ENCODE results near the gene CNPY1. TPM values are rescaled to one million over a fixed set of nuclear protein-coding genes. Genes with fewer than 3 reads are reported as not detected.

The CNPY1 gene
- total RNA-seq, 1 experiment from 2014 or later = not detected

- Histone ChIP-seq H4K20me1 (ENCODE audit: control insufficient read depth, insufficient read depth, insufficient read length) (no peaks in the 10 kb centered on the region), H3K9me3 (ENCODE audit: control insufficient read depth, low read depth, low read length) (no peaks in the 10 kb centered on the region), H3T11ph (ENCODE audit: low read length) (no peak overlapping the region), H3K27me3 (ENCODE audit: insufficient read depth, low read length) (peaks cover 4% of the 10 kb centered on the region; the same call in 1 of the 2 replicates), H3K4me2 (ENCODE audit: insufficient read depth, insufficient read length, low read length) (no peak overlapping the region), H3K23ac (ENCODE audit: insufficient read length, low read depth, low read length) (no peak overlapping the region), H4K91ac (ENCODE audit: insufficient read length, low read depth, low read length) (no peak overlapping the region), H3K79me2 (ENCODE audit: insufficient read depth, low read length) (no peaks in the 10 kb centered on the region), H3K14ac (ENCODE audit: insufficient read depth, low read length) (no peak overlapping the region), H2AK5ac (ENCODE audit: insufficient read length, low read length) (no peak overlapping the region), H3K27ac (ENCODE audit: insufficient read length, low read depth, low read length) (no peak overlapping the region), H3K56ac (ENCODE audit: insufficient read length, low read depth, low read length) (no peak overlapping the region), H2BK120ac (ENCODE audit: low read depth, low read length, poor library complexity, severe bottlenecking) (no peak overlapping the region), H2AFZ (ENCODE audit: low read length) (no peak overlapping the region), H2BK5ac (ENCODE audit: insufficient read length, low read length) (no peak overlapping the region), H3K4me1 (ENCODE audit: insufficient read depth, low read length) (no peaks in the 10 kb centered on the region), H4K8ac (replicated peaks; ENCODE audit: insufficient read length, low read depth, low read length) (no peak overlapping the region), H2BK12ac (ENCODE audit: insufficient read length, low read depth, low read length) (no peak overlapping the region), H2BK20ac (ENCODE audit: low read depth, low read length, poor library complexity, severe bottlenecking) (no peak overlapping the region), H4K5ac (ENCODE audit: insufficient read length, low read depth, low read length) (no peak overlapping the region), H3K9ac (ENCODE audit: extremely low read depth, insufficient read length, low read length) (no peak overlapping the region), H2BK15ac (ENCODE audit: low read depth, low read length) (no peak overlapping the region), H3K23me2 (ENCODE audit: insufficient read length, low read depth, low read length, poor library complexity, severe bottlenecking) (peaks cover 6% of the 10 kb centered on the region), H3K4ac (ENCODE audit: low read depth, low read length) (no peak overlapping the region), H3K18ac (ENCODE audit: insufficient read length, low read depth, low read length) (no peak overlapping the region), H3K79me1 (ENCODE audit: insufficient read depth, low read depth, low read length, poor library complexity, severe bottlenecking) (no peaks in the 10 kb centered on the region)
- TF ChIP-seq, protein P1, sequence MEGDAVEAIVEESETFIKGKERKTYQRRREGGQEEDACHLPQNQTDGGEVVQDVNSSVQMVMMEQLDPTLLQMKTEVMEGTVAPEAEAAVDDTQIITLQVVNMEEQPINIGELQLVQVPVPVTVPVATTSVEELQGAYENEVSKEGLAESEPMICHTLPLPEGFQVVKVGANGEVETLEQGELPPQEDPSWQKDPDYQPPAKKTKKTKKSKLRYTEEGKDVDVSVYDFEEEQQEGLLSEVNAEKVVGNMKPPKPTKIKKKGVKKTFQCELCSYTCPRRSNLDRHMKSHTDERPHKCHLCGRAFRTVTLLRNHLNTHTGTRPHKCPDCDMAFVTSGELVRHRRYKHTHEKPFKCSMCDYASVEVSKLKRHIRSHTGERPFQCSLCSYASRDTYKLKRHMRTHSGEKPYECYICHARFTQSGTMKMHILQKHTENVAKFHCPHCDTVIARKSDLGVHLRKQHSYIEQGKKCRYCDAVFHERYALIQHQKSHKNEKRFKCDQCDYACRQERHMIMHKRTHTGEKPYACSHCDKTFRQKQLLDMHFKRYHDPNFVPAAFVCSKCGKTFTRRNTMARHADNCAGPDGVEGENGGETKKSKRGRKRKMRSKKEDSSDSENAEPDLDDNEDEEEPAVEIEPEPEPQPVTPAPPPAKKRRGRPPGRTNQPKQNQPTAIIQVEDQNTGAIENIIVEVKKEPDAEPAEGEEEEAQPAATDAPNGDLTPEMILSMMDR (conservative IDR thresholded peaks at IDR 0.05) = no peak
- Mint-ChIP-seq H3K4me1 (peaks cover 32 to 35% of the 10 kb centered on the region in 2 experiments), H3K27ac (no peak overlapping the region), H3K9me3 (peaks cover 0 to 2% of the 10 kb centered on the region in 2 experiments; a peak in 3 of 5 replicates), H3K27me3 (ENCODE audit: low read depth) (peaks cover 100% of the 10 kb centered on the region), H3K4me3 (no peak overlapping the region), H3K36me3 (ENCODE audit: insufficient read depth in 1 of 3, low read depth in 3 of 3) (no peaks in the 10 kb centered on the region; a peak in 1 of 7 replicates)
- DNase-seq = no peak
- no CpG with 5 or more reads among the region's 31 CpGs for WGBS (ENCODE audit: extremely low coverage, insufficient read length, low lambda C conversion rate)
These were observed 58.6 kb downstream of the CNPY1 start for GRCh38 chr7:155487509-155488482.

Data from H9 (cell line).